H1 (cell line): ENCODE data around the gene BORCS6. TPM values are rescaled to one million over a fixed set of nuclear protein-coding genes. Genes with fewer than 3 reads are reported as not detected.
A peak's percentile ranks its signal among the peaks of the same experiment; 100 is the strongest.

Source experiments
- CTCF ChIA-PET: fragments of 300-600 bp; sonication (Branson Sonifier 250); formaldehyde crosslinking; loops from one replicate; lab custom pipeline; 2021; ENCODE audit not compliant: partially characterized antibody; lab: Charles Lee
- POLR2A ChIA-PET: fragments of 300-600 bp; sonication (Branson Sonifier 250); formaldehyde crosslinking; loops from one replicate; lab custom pipeline; 2021; ENCODE audit warnings: inconsistent platforms; ENCODE audit not compliant: partially characterized antibody; lab: Charles Lee
- DNase-seq, 2 experiments: peaks; one replicate each; pipeline versions ENCODE4 v3.0.0 to v3.0.0-alpha.2; 2010 to 2022; ENCODE audit warnings: low spot score in 2 of 2, low read depth in 1 of 2, mixed read lengths in 1 of 2
- FAIRE-seq: peaks from 2 replicates; lab custom pipeline; 2011; peaks lifted over from hg19 to GRCh38; lab: Jason Lieb, UNC
- H2AFZ ChIP-seq: 2 replicates; pipeline ENCODE4 v1.8.1; 2012; ENCODE audit warnings: low read length, inconsistent platforms
- H2AK5ac ChIP-seq: 2 replicates; pipeline ENCODE4 v1.6.1; 2013; ENCODE audit warnings: low read depth, low read length
- H2BK120ac ChIP-seq: replicated peaks from 2 replicates; pipeline ENCODE3; 2013; ENCODE audit warnings: low read depth, low read length, inconsistent platforms
- H2BK12ac ChIP-seq: 2 replicates; pipeline ENCODE4 v1.6.1; 2013; ENCODE audit warnings: low read depth, low read length
- H2BK15ac ChIP-seq: 2 replicates; pipeline ENCODE4 v1.6.1; 2013; ENCODE audit warnings: low read length
- H2BK20ac ChIP-seq: 2 replicates; pipeline ENCODE4 v1.6.1; 2013; ENCODE audit warnings: low read length
- H2BK5ac ChIP-seq: 2 replicates; pipeline ENCODE4 v1.6.1; 2013; ENCODE audit warnings: low read depth, low read length
- H3K14ac ChIP-seq: 2 replicates; pipeline ENCODE4 v1.6.1; 2013; ENCODE audit warnings: inconsistent platforms; ENCODE audit not compliant: insufficient read length
- H3K18ac ChIP-seq: 2 replicates; pipeline ENCODE4 v1.6.1; 2013; ENCODE audit warnings: low read length; ENCODE audit errors: extremely low read depth
- H3K23ac ChIP-seq: 2 replicates; pipeline ENCODE4 v1.6.1; 2013; ENCODE audit warnings: inconsistent platforms; ENCODE audit not compliant: insufficient read length
- H3K23me2 ChIP-seq: 2 replicates; pipeline ENCODE4 v1.6.1; 2013; ENCODE audit warnings: low read depth, low read length
- H3K27ac ChIP-seq: 2 replicates; pipeline ENCODE4 v1.6.1; 2011; ENCODE audit warnings: low read depth, low read length, inconsistent platforms
- H3K27me3 ChIP-seq, 4 experiments: replicated peaks in 1 of 4; 1 replicate in 1 of 4; 2 replicates in 3 of 4; pipeline versions ENCODE4 v1.6.1 to v1.8.1; 2011 to 2013; ENCODE audit warnings: low read length in 3 of 4, mild to moderate bottlenecking in 3 of 4, inconsistent platforms in 2 of 4, mixed read lengths in 2 of 4, moderate library complexity in 1 of 4; ENCODE audit not compliant: control insufficient read depth in 3 of 4, insufficient read depth in 3 of 4; ENCODE audit errors: extremely low read depth in 1 of 4
- H3K36me3 ChIP-seq, 4 experiments: 2 replicates each; pipeline versions ENCODE4 v1.6.1 to v1.8.1; 2011 to 2013; ENCODE audit warnings: mild to moderate bottlenecking in 4 of 4, low read length in 3 of 4, moderate library complexity in 2 of 4, control low read depth in 1 of 4, inconsistent platforms in 1 of 4; ENCODE audit not compliant: insufficient read depth in 4 of 4, control insufficient read depth in 2 of 4
- H3K4ac ChIP-seq: replicated peaks from 2 replicates; pipeline ENCODE3; 2013; ENCODE audit warnings: low read length, low read depth, mixed read lengths, inconsistent platforms; ENCODE audit not compliant: insufficient read length
- H3K4me1 ChIP-seq, 4 experiments: replicated peaks in 1 of 4; 1 replicate in 1 of 4; 2 replicates in 3 of 4; pipeline versions ENCODE4 v1.6.1 to v1.8.1; 2011 to 2013; ENCODE audit warnings: low read length in 3 of 4, inconsistent platforms in 2 of 4, mixed read lengths in 1 of 4; ENCODE audit not compliant: insufficient read depth in 4 of 4, control insufficient read depth in 3 of 4
- H3K4me2 ChIP-seq, 2 experiments: 2 replicates each; pipeline versions ENCODE4 v1.6.1 to v1.8.1; 2011 to 2013; ENCODE audit warnings: low read depth in 2 of 2, low read length in 2 of 2, control low read depth in 1 of 2, inconsistent platforms in 1 of 2, mild to moderate bottlenecking in 1 of 2; ENCODE audit not compliant: insufficient read depth in 1 of 2
- H3K4me3 ChIP-seq, 4 experiments: fragments of 200-600, 300-600 bp in 1 of 4; sonication (generic), shearing (Covaris generic), sonication (Bioruptor Twin) in 1 of 4; 2 replicates each; pipeline versions ENCODE4 v1.5.1 to v1.8.1; 2011 to 2016; ENCODE audit warnings: low read length in 4 of 4, low read depth in 3 of 4, control low read depth in 2 of 4, inconsistent platforms in 2 of 4, mild to moderate bottlenecking in 2 of 4, mixed read lengths in 1 of 4, moderate library complexity in 1 of 4; ENCODE audit not compliant: insufficient read depth in 2 of 4; ENCODE audit errors: extremely low read depth in 1 of 4
- H3K56ac ChIP-seq: replicated peaks from 2 replicates; pipeline ENCODE3; 2013; ENCODE audit warnings: low read depth, mild to moderate bottlenecking, mixed read lengths, low read length, inconsistent platforms; ENCODE audit not compliant: insufficient read length
- H3K79me1 ChIP-seq: 2 replicates; pipeline ENCODE4 v1.6.1; 2013; ENCODE audit warnings: low read depth, low read length, control low read depth
- H3K79me2 ChIP-seq, 2 experiments: 2 replicates each; pipeline versions ENCODE4 v1.6.1 to v1.8.1; 2012 to 2013; ENCODE audit warnings: low read length in 2 of 2, mild to moderate bottlenecking in 2 of 2, inconsistent platforms in 1 of 2; ENCODE audit not compliant: insufficient read depth in 2 of 2, control insufficient read depth in 1 of 2
- H3K9ac ChIP-seq, 4 experiments: replicated peaks in 1 of 4; 1 replicate in 1 of 4; 2 replicates in 3 of 4; pipeline versions ENCODE4 v1.6.1 to v1.8.1; 2011 to 2013; ENCODE audit warnings: low read depth in 3 of 4, low read length in 3 of 4, control low read depth in 2 of 4, mild to moderate bottlenecking in 2 of 4, moderate library complexity in 2 of 4, inconsistent platforms in 1 of 4; ENCODE audit errors: extremely low read depth in 1 of 4
- H3K9me3 ChIP-seq, 2 experiments: 2 replicates each; pipeline versions ENCODE4 v1.6.1 to v1.8.1; 2012 to 2013; ENCODE audit warnings: mild to moderate bottlenecking in 2 of 2, moderate library complexity in 2 of 2, control low read depth in 1 of 2, inconsistent platforms in 1 of 2, low read depth in 1 of 2, low read length in 1 of 2, mixed read lengths in 1 of 2; ENCODE audit not compliant: insufficient read depth in 2 of 2
- H4K20me1 ChIP-seq, 2 experiments: replicated peaks in 1 of 2; 2 replicates each; pipeline versions ENCODE3 to v1.8.1; 2011 to 2013; ENCODE audit warnings: inconsistent platforms in 2 of 2, low read length in 2 of 2, mild to moderate bottlenecking in 1 of 2; ENCODE audit not compliant: insufficient read depth in 2 of 2, control insufficient read depth in 1 of 2
- H4K5ac ChIP-seq: 2 replicates; pipeline ENCODE4 v1.6.1; 2013; ENCODE audit warnings: low read length, low read depth, mixed read lengths, inconsistent platforms; ENCODE audit not compliant: insufficient read length
- H4K8ac ChIP-seq: 2 replicates; pipeline ENCODE4 v1.8.0; 2013; ENCODE audit warnings: mild to moderate bottlenecking, moderate library complexity, low read length, inconsistent platforms; ENCODE audit not compliant: insufficient read depth; ENCODE audit errors: extremely low read depth
- H4K91ac ChIP-seq: replicated peaks from 2 replicates; pipeline ENCODE3; 2013; ENCODE audit warnings: low read length, mixed read lengths, inconsistent platforms; ENCODE audit not compliant: insufficient read length
- ASH2L ChIP-seq: fragments of 200-600, 300-600 bp; sonication (generic); IDR thresholded peaks from one replicate; pipeline ENCODE4 v1.7.1; 2017; ENCODE audit warnings: low read length
- ATF2 ChIP-seq: IDR thresholded peaks from 2 replicates; pipeline ENCODE4 v1.6.1; 2012; ENCODE audit warnings: low read length, inconsistent platforms
- BACH1 ChIP-seq: IDR thresholded peaks from 2 replicates; pipeline ENCODE4 v1.6.1; 2012; ENCODE audit warnings: low read length, improper control_type of control experiment
- CHD1 ChIP-seq: IDR thresholded peaks from 2 replicates; pipeline ENCODE4 v1.6.1; 2012; ENCODE audit warnings: low read depth, low read length, improper control_type of control experiment
- CREB1 ChIP-seq: IDR thresholded peaks from 2 replicates; pipeline ENCODE4 v1.6.1; 2012; ENCODE audit warnings: inconsistent platforms
- E2F6 ChIP-seq: IDR thresholded peaks from 2 replicates; pipeline ENCODE4 v1.6.1; 2012; ENCODE audit warnings: inconsistent platforms
- MAFK ChIP-seq: IDR thresholded peaks from 2 replicates; pipeline ENCODE4 v1.6.1; 2012; ENCODE audit warnings: low read depth, mild to moderate bottlenecking, improper control_type of control experiment, low read length
- POLR2A ChIP-seq, 2 experiments: IDR thresholded peaks; 1 replicate in 1 of 2; 2 replicates in 1 of 2; pipeline ENCODE4 v1.6.1; 2011; ENCODE audit warnings: low read depth in 2 of 2, low read length in 2 of 2, mild to moderate bottlenecking in 2 of 2; ENCODE audit errors: control extremely low read depth in 1 of 2
- SIRT6 ChIP-seq: IDR thresholded peaks from one replicate; pipeline ENCODE4 v1.7.1; 2012; ENCODE audit warnings: low read length, inconsistent platforms
- SP1 ChIP-seq: IDR thresholded peaks from 2 replicates; pipeline ENCODE4 v1.6.1; 2011; ENCODE audit warnings: low read depth, low read length
- TAF7 ChIP-seq: optimal IDR thresholded peaks from 2 replicates; pipeline ENCODE3; 2011; ENCODE audit warnings: low read depth, mild to moderate bottlenecking, inconsistent platforms, low read length, moderate library complexity, borderline replicate concordance
- TCF12 ChIP-seq: IDR thresholded peaks from 2 replicates; pipeline ENCODE4 v1.6.1; 2011; ENCODE audit warnings: low read depth, mild to moderate bottlenecking, low read length
- WGBS, 2 experiments: shearing (Covaris generic) in 1 of 2; methylation state at CpG; one replicate each; pipeline versions ENCODE4 v1.1.6 to v1.1.7; 2013 to 2015; ENCODE audit warnings: low lambda C conversion rate in 2 of 2, mixed read lengths in 2 of 2, inconsistent platforms in 1 of 2, low coverage in 1 of 2, missing lambda C conversion rate in 1 of 2; ENCODE audit not compliant: insufficient replicate concordance in 2 of 2, insufficient coverage in 1 of 2, insufficient read length in 1 of 2; ENCODE audit errors: extremely low coverage in 1 of 2, missing lambda C conversion rate in 1 of 2; 5-methylcytosine and 5-hydroxymethylcytosine counted together
- polyA plus RNA-seq, 7 experiments: library from polyadenylated mRNA; depleted of rRNA in 3 of 7; stranded (reverse) in 5 of 7; unstranded in 2 of 7; fragments of >200 nt in 5 of 7; fragments of 200-250 nt in 2 of 7; gene quantifications; 1 replicate in 5 of 7; 2 replicates in 1 of 7; 4 replicates in 1 of 7; pipeline versions ENCODE4 v1.2.1 to v1.2.3, GENCODE V29; 2011 to 2013; ENCODE audit warnings: missing spikeins in 2 of 7, mixed read lengths in 2 of 7
- total RNA-seq: library from RNA; stranded (reverse); fragmentation: NEBNext Ultra II Directional; extraction: Animal tissue kit (Norgen Biotek cat#: 25700); gene quantifications from 2 replicates; pipeline ENCODE4 v1.2.1, GENCODE V29; 2021

BORCS6 gene
- total and polyA plus RNA-seq, 2 of the 8 experiments (the other 6 are each of a cell fraction or from before 2014, with no cell fraction given) = 3.3 to 3.6 TPM

- no peak for TF ChIP-seq TCF12
- TF ChIP-seq SIRT6 = no peak
- no peak for TF ChIP-seq E2F6
- TF ChIP-seq CHD1 = no peak
- TF ChIP-seq CREB1 = no peak
- TF ChIP-seq ASH2L = no peak
- TF ChIP-seq BACH1 = no peak
- no peak for TF ChIP-seq TAF7
- TF ChIP-seq SP1 = no peak
- TF ChIP-seq ATF2 = no peak
- no peak for TF ChIP-seq POLR2A (IDR thresholded peaks at IDR 0.05; ENCODE audit: control extremely low read depth in 1 of 2, low read depth in 2 of 2, low read length in 2 of 2)
- no peak for TF ChIP-seq MAFK
- Histone ChIP-seq H3K14ac (no peak overlapping the region), H3K18ac (0 out of 2 replicates have a peak overlapping the region, but pooled peaks have one; percentile 13), H2BK12ac (no peak overlapping the region), H4K8ac (no peak overlapping the region), H2AK5ac (no peak overlapping the region), H3K27me3 (peaks cover 2 to 17% (median 11%) of the 10 kb centered on the region in 4 experiments), H3K36me3 (no peaks in the 10 kb centered on the region), H2BK20ac (no peak overlapping the region), H4K5ac (no peak overlapping the region), H2AFZ (no peak overlapping the region), H2BK15ac (no peak overlapping the region), H3K4me1 (peaks cover 4 to 21% (median 10%) of the 10 kb centered on the region in 4 experiments; a peak in 6 of 7 replicates), H3K4ac (no peak overlapping the region), H3K27ac (no peak overlapping the region), H4K91ac (no peak overlapping the region), H2BK120ac (no peak overlapping the region), H2BK5ac (no peak overlapping the region), H3K79me2 (no peaks in the 10 kb centered on the region), H3K23ac (no peak overlapping the region), H3K4me2 (peak overlapping the region; percentile 86 to 96), H3K9me3 (no peaks in the 10 kb centered on the region), H3K56ac (no peak overlapping the region), H3K23me2 (peaks cover 17% of the 10 kb centered on the region), H3K79me1 (no peaks in the 10 kb centered on the region), H4K20me1 (peaks cover 2 to 6% of the 10 kb centered on the region in 2 experiments), H3K4me3 (peak overlapping the region; percentile 9 to 89 (median 78); a peak in 7 of 8 replicates), H3K9ac (no peak overlapping the region)
- 59% methylated on average over 6 of the region's 6 CpGs; no CpG with 5 or more reads in 1 of the 2 experiments for WGBS, 2 experiments
- ChIA-PET CTCF (interaction anchor here (1.1 to 1.7 kb wide), 4 partner anchors 18 to 72 kb away, joined by 3 to 5 read pairs (median 3); partner anchors contain the start of gene ALOXE3), POLR2A (interaction anchor here (0.9 to 19.9 kb wide), 17 partner anchors 14 to 186 kb away, joined by 3 to 373 read pairs (median 4); partner anchors contain the start of genes AURKB, KRABD2, PER1 and TMEM107)
- no peak for DNase-seq
- no peak for FAIRE-seq
These were observed 526 bp upstream of the BORCS6 start for GRCh38 chr17:8190506-8190905.
